HS-5 (cell line): ENCODE data around the gene AGO4.
A peak's percentile ranks its signal among the peaks of the same experiment; 100 is the strongest.
"Not testable (repeated sequence)": the region's sequence is repeated elsewhere in the genome, so short reads cannot be mapped to it uniquely, and the experiment has no call there.

ENCODE experiments used
- DNase-seq: peaks from one replicate; pipeline ENCODE4 v3.0.0-alpha.2; 2012; ENCODE audit warnings: low read depth

The AGO4 gene

GRCh38 chr1:35863881-35864625 is 56.2 kb downstream of the AGO4 start:
- no peak for DNase-seq

GRCh38 chr1:35864813-35865212 is 57.0 kb downstream of the AGO4 start:
- no peak for DNase-seq

- DNase-seq = no peak
These were observed 59.2 kb downstream of the AGO4 start for GRCh38 chr1:35866991-35867390.

GRCh38 chr1:35869245-35869950 is 61.6 kb downstream of the AGO4 start:
- DNase-seq = not testable (repeated sequence)

GRCh38 chr1:35870651-35871309 is 63.0 kb downstream of the AGO4 start:
- no peak for DNase-seq

GRCh38 chr1:35873243-35873750 is 65.5 kb downstream of the AGO4 start:
- no peak for DNase-seq

GRCh38 chr1:35874115-35874514 is 66.3 kb downstream of the AGO4 start:
- not testable (repeated sequence) for DNase-seq

- no peak for DNase-seq
These were observed 69.2 kb downstream of the AGO4 start for GRCh38 chr1:35876988-35877387.

- no peak for DNase-seq
These were observed 74.0 kb downstream of the AGO4 start for GRCh38 chr1:35881850-35882273.

GRCh38 chr1:35882586-35882944 is 74.7 kb downstream of the AGO4 start:
- DNase-seq = no peak

GRCh38 chr1:35882945-35883634 is 75.3 kb downstream of the AGO4 start, which contains the start of gene AGO1:
AGO1 (plus strand) TSS chr1:35883209; CDS start chr1:35883422, 213 bp downstream.
- DNase-seq = peak; percentile 53

- no peak for DNase-seq
These were observed 75.9 kb downstream of the AGO4 start for GRCh38 chr1:35883635-35884101.

- no peak for DNase-seq
These were observed 77.1 kb downstream of the AGO4 start for GRCh38 chr1:35884934-35885333.

- no peak for DNase-seq
These were observed 78.2 kb downstream of the AGO4 start for GRCh38 chr1:35885961-35886558.

- DNase-seq = no peak
These were observed 79.0 kb downstream of the AGO4 start for GRCh38 chr1:35886577-35887431.

GRCh38 chr1:35887508-35887907 is 79.7 kb downstream of the AGO4 start:
- no peak for DNase-seq

- DNase-seq = no peak
These were observed 80.4 kb downstream of the AGO4 start for GRCh38 chr1:35888255-35888654.

- not testable (repeated sequence) for DNase-seq
These were observed 81.2 kb downstream of the AGO4 start for GRCh38 chr1:35888981-35889380.

- DNase-seq = no peak
These were observed 85.4 kb downstream of the AGO4 start for GRCh38 chr1:35893051-35893879.

- no peak for DNase-seq
These were observed 86.4 kb downstream of the AGO4 start for GRCh38 chr1:35894183-35894582.
